ENCODE measurements around the gene CTU2.

The CTU2 gene

GRCh38 chr16:88762258-88762870 lies 56.1 kb downstream of the CTU2 start:
- Mint-ChIP-seq H3K27ac (no peak overlapping the region), H3K4me1 (peaks cover 13% of the 10 kb centered on the region), H3K4me3 (no peak overlapping the region), H3K36me3 (ENCODE audit: low read depth) (no peaks in the 10 kb centered on the region), H3K27me3 (ENCODE audit: low read depth) (peaks cover 14% of the 10 kb centered on the region), H3K9me3 (no peaks in the 10 kb centered on the region)
- no peak for TF ChIP-seq CTCF (IDR thresholded peaks at IDR 0.05; ENCODE audit: unreplicated experiment in 3 of 3)

- no peaks in the 10 kb centered on the region for H3K36me3 Mint-ChIP-seq (ENCODE audit: low read depth)
- no peak for TF ChIP-seq CTCF (IDR thresholded peaks at IDR 0.05; ENCODE audit: unreplicated experiment in 3 of 3)
- H3K4me3 Mint-ChIP-seq: no peak overlapping the region
- peaks cover 13% of the 10 kb centered on the region for H3K4me1 Mint-ChIP-seq
- H3K27ac Mint-ChIP-seq: peak overlapping the region in 2 of 3 experiments; percentile 57 to 63
- no peaks in the 10 kb centered on the region for H3K9me3 Mint-ChIP-seq
- H3K27me3 Mint-ChIP-seq (ENCODE audit: low read depth): peaks cover 16% of the 10 kb centered on the region
Observed at GRCh38 chr16:88762941-88763340, 56.6 kb downstream of the CTU2 start.

- no peaks in the 10 kb centered on the region for H3K9me3 Mint-ChIP-seq
- H3K36me3 Mint-ChIP-seq (ENCODE audit: low read depth): no peaks in the 10 kb centered on the region
- peaks cover 13% of the 10 kb centered on the region for H3K4me1 Mint-ChIP-seq
- peak overlapping the region in 2 of 3 experiments; percentile 57 to 63 for H3K27ac Mint-ChIP-seq
- H3K4me3 Mint-ChIP-seq: peak overlapping the region in 2 of 3 experiments; percentile 0 to 13
- H3K27me3 Mint-ChIP-seq (ENCODE audit: low read depth): peaks cover 15% of the 10 kb centered on the region
- TF ChIP-seq CTCF (IDR thresholded peaks at IDR 0.05; ENCODE audit: unreplicated experiment in 3 of 3): peak in 1 of 3 experiments; percentile 8
Observed at GRCh38 chr16:88763502-88764053, 57.3 kb downstream of the CTU2 start.

GRCh38 chr16:88764080-88764479 lies 57.8 kb downstream of the CTU2 start:
- H3K27ac Mint-ChIP-seq: peak overlapping the region in 2 of 3 experiments; percentile 57 to 63
- no peaks in the 10 kb centered on the region for H3K36me3 Mint-ChIP-seq (ENCODE audit: low read depth)
- no peak for TF ChIP-seq CTCF (IDR thresholded peaks at IDR 0.05; ENCODE audit: unreplicated experiment in 3 of 3)
- no peaks in the 10 kb centered on the region for H3K9me3 Mint-ChIP-seq
- peaks cover 12% of the 10 kb centered on the region for H3K27me3 Mint-ChIP-seq (ENCODE audit: low read depth)
- H3K4me3 Mint-ChIP-seq: no peak overlapping the region
- peaks cover 16% of the 10 kb centered on the region for H3K4me1 Mint-ChIP-seq

DNA sequence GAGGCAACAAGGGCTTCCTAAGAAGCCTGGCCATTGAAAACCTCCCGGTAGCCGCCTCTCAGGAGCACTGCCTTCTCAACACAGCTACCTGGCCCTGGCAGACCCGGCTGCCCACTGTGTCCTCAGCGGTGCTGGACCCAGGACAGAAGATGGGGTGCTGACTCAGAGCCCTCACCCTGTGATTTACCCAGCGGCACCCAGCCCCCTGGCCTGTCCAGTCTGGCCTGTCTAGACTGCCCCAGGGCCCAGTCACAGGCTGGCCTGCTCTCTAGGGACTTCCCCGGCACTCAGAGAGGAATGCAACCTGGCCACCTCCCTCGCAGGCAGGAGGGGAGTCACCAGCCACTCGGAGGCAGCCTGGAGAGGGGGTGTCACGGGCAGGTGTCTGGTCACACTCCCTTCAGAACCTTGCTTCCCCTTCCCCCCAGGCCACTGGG lies 58.6 kb downstream of the CTU2 start:
- Mint-ChIP-seq H3K9me3 (no peaks in the 10 kb centered on the region), H3K27ac (peak overlapping the region in 2 of 3 experiments; percentile 33 to 48), H3K36me3 (ENCODE audit: low read depth) (no peaks in the 10 kb centered on the region), H3K4me1 (peaks cover 15% of the 10 kb centered on the region), H3K4me3 (no peak overlapping the region), H3K27me3 (ENCODE audit: low read depth) (peaks cover 12% of the 10 kb centered on the region)
- TF ChIP-seq CTCF (IDR thresholded peaks at IDR 0.05; ENCODE audit: unreplicated experiment in 3 of 3): no peak

All from nephron (organoid).